ENCODE results near the gene HCN1. TPM values are rescaled to one million over a fixed set of nuclear protein-coding genes. Genes with fewer than 3 reads are reported as not detected.

Gene HCN1
- total RNA-seq (2014; rRNA removed; shearing (Covaris generic)): not detected in 2 replicates

- no peak for DNase-seq (ENCODE audit: low read depth)
Measured at GRCh38 chr5:45696206-45696836, at the start of gene HCN1. Gene HCN1 (minus strand): TSS chr5:45696380.

- DNase-seq (ENCODE audit: low read depth): no peak
Measured at GRCh38 chr5:45741110-45741509, 44.9 kb upstream of the HCN1 start.

GRCh38 chr5:45737153-45737552, 41.0 kb upstream of the HCN1 start:
- peak; percentile 3 for DNase-seq (ENCODE audit: low read depth)

- no peak for DNase-seq (ENCODE audit: low read depth)
Measured at GRCh38 chr5:45725537-45725936, 29.4 kb upstream of the HCN1 start.

GRCh38 chr5:45697201-45697600, 1.0 kb upstream of the HCN1 start:
- no peak for DNase-seq (ENCODE audit: low read depth)

- DNase-seq (ENCODE audit: low read depth): no peak
Measured at GRCh38 chr5:45695804-45696156, 400 bp downstream of the HCN1 start.

GRCh38 chr5:45694971-45695803, 993 bp downstream of the HCN1 start:
- DNase-seq (ENCODE audit: low read depth): no peak

- peak; percentile 1 for DNase-seq (ENCODE audit: low read depth)
Measured at GRCh38 chr5:45694255-45694814, 1.8 kb downstream of the HCN1 start.

GRCh38 chr5:45692481-45692880, 3.7 kb downstream of the HCN1 start:
- no peak for DNase-seq (ENCODE audit: low read depth)

GRCh38 chr5:45691656-45692055, 4.5 kb downstream of the HCN1 start:
- DNase-seq (ENCODE audit: low read depth): no peak

GRCh38 chr5:45687701-45688100, 8.5 kb downstream of the HCN1 start:
- DNase-seq (ENCODE audit: low read depth): no peak

GRCh38 chr5:45686620-45687019, 9.6 kb downstream of the HCN1 start:
- DNase-seq (ENCODE audit: low read depth): no peak

- DNase-seq (ENCODE audit: low read depth): no peak
Measured at GRCh38 chr5:45684118-45684517, 12.1 kb downstream of the HCN1 start.

- no peak for DNase-seq (ENCODE audit: low read depth)
Measured at GRCh38 chr5:45680950-45681349, 15.2 kb downstream of the HCN1 start.

GRCh38 chr5:45677524-45677923, 18.7 kb downstream of the HCN1 start:
- no peak for DNase-seq (ENCODE audit: low read depth)

GRCh38 chr5:45672271-45672670, 23.9 kb downstream of the HCN1 start:
- no peak for DNase-seq (ENCODE audit: low read depth)

GRCh38 chr5:45648744-45649143, 47.4 kb downstream of the HCN1 start:
- DNase-seq (ENCODE audit: low read depth): no peak

- DNase-seq (ENCODE audit: low read depth): no peak
Measured at GRCh38 chr5:45643056-45643455, 53.1 kb downstream of the HCN1 start.

- DNase-seq (ENCODE audit: low read depth): no peak
Measured at GRCh38 chr5:45642370-45642769, 53.8 kb downstream of the HCN1 start.

GRCh38 chr5:45639040-45639439, 57.1 kb downstream of the HCN1 start:
- peak; percentile 1 for DNase-seq (ENCODE audit: low read depth)

GRCh38 chr5:45627076-45627656, 69.0 kb downstream of the HCN1 start:
- DNase-seq (ENCODE audit: low read depth): no peak

GRCh38 chr5:45623832-45624231, 72.3 kb downstream of the HCN1 start:
- DNase-seq (ENCODE audit: low read depth): no peak

GRCh38 chr5:45622365-45622764, 73.8 kb downstream of the HCN1 start:
- no peak for DNase-seq (ENCODE audit: low read depth)

Data from M059J (cell line).